Spinal cord (tissue), 10 donors: ENCODE data around the gene SEC14L2. TPM values are rescaled to one million over a fixed set of nuclear protein-coding genes. Genes with fewer than 3 reads are reported as not detected.

Experiments
- DNase-seq, 6 donors: peaks; one replicate each; pipeline versions ENCODE4 v3.0.0 to v3.0.0-alpha.2; 2013 to 2015; ENCODE audit warnings: low spot score in 6 of 6, low read depth in 4 of 6
- H3K27ac ChIP-seq: one replicate; pipeline ENCODE4 v1.5.1; 2013; ENCODE audit warnings: low read depth, low read length, control low read depth
- H3K27me3 ChIP-seq: one replicate; pipeline ENCODE4 v1.6.1; 2013; ENCODE audit warnings: low read length; ENCODE audit not compliant: control insufficient read depth, insufficient read depth
- H3K36me3 ChIP-seq: one replicate; pipeline ENCODE4 v1.6.1; 2013; ENCODE audit warnings: low read length; ENCODE audit not compliant: control insufficient read depth, insufficient read depth
- H3K4me1 ChIP-seq: one replicate; pipeline ENCODE4 v1.6.1; 2013; ENCODE audit warnings: low read length; ENCODE audit not compliant: control insufficient read depth, insufficient read depth
- H3K4me3 ChIP-seq: one replicate; pipeline ENCODE4 v1.5.1; 2013; ENCODE audit warnings: low read depth, low read length, control low read depth
- H3K9me3 ChIP-seq: one replicate; pipeline ENCODE4 v1.6.1; 2013; ENCODE audit warnings: low read length; ENCODE audit not compliant: control insufficient read depth, insufficient read depth
- WGBS: methylation state at CpG from one replicate; pipeline ENCODE4 v1.1.5; 2013; ENCODE audit warnings: missing lambda C conversion rate; ENCODE audit not compliant: insufficient coverage; 5-methylcytosine and 5-hydroxymethylcytosine counted together
- polyA plus RNA-seq, 2 donors: library from polyadenylated mRNA; unstranded; fragments of 120-200 nt; gene quantifications; one replicate each; pipeline ENCODE4 v1.2.1, GENCODE V29; 2013; ENCODE audit not compliant: insufficient read length in 2 of 2
- total RNA-seq, 2 donors: library from RNA; depleted of rRNA in 1 of 2; stranded (reverse); fragments of 120-200 nt in 1 of 2; fragments of >200 nt in 1 of 2; gene quantifications; one replicate each; pipeline versions ENCODE4 v1.2.3 to v1.2.4, GENCODE V29; 2013 to 2014
- donor health status: healthy.

SEC14L2 gene
- total and polyA plus RNA-seq, 4 donors = 11.2 to 22.3 (median 17.9) TPM

DNA sequence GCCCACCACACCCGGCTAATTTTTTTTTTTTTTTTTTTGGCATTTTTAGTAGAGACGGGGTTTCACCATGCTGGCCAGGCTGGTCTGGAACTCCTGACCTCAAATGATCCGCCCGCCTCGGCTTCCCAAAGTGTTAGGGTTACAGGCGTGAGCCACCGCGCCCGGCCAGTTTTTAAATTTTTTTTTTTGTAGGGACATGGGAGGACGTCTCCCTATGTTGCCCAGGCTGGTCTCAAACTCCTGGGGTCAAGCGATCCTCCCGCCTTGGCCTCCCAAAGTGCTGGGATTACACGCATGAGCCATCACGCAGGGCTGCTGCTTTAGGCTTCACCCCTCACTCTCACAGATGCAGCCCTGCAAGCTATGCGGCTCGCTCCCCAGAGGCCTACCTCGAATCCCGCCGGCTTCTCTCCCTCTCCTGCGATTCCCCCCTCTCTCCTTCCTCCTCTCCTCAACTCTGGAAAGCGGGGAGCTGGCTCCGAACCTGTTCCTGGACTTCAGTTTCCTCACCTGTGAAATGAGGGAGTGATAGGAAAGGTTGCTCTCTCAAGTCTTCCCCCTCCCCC lies 39.1 kb upstream of the SEC14L2 start:
- no peak for DNase-seq
- no peaks in the 10 kb centered on the region for H3K27me3 ChIP-seq
- H3K4me1 ChIP-seq = peaks cover 26% of the 10 kb centered on the region
- no peak overlapping the region for H3K4me3 ChIP-seq
- WGBS = 42% methylated on average over 8 of the region's 22 CpGs
- H3K36me3 ChIP-seq = peaks cover 20% of the 10 kb centered on the region
- H3K9me3 ChIP-seq = no peaks in the 10 kb centered on the region
- H3K27ac ChIP-seq = no peak overlapping the region

DNA sequence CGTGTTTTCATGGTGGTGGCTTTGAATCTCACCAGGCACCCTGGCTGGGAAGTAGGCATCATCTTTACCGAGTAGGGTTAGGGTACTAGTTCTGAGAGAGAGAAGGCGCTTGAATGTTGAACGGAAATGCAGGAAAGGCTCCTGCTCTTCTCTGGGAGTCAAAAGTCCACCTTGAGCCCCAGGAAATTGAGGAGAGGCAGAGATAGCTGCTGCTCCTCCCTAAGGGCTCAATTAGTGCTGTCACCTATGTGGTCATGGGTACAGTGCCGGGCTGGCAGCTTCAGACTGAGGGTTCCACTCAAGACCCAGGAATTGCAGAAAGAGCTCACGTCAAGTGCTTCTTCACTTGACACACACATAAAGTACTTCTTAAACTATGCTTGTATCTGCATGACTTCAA lies 38.3 kb upstream of the SEC14L2 start:
- Histone ChIP-seq H3K27me3 (no peaks in the 10 kb centered on the region), H3K4me3 (no peak overlapping the region), H3K4me1 (peaks cover 26% of the 10 kb centered on the region), H3K36me3 (peaks cover 21% of the 10 kb centered on the region), H3K9me3 (no peaks in the 10 kb centered on the region), H3K27ac (no peak overlapping the region)
- 85% methylated on average over 6 of the region's 6 CpGs for WGBS
- DNase-seq = no peak

DNA sequence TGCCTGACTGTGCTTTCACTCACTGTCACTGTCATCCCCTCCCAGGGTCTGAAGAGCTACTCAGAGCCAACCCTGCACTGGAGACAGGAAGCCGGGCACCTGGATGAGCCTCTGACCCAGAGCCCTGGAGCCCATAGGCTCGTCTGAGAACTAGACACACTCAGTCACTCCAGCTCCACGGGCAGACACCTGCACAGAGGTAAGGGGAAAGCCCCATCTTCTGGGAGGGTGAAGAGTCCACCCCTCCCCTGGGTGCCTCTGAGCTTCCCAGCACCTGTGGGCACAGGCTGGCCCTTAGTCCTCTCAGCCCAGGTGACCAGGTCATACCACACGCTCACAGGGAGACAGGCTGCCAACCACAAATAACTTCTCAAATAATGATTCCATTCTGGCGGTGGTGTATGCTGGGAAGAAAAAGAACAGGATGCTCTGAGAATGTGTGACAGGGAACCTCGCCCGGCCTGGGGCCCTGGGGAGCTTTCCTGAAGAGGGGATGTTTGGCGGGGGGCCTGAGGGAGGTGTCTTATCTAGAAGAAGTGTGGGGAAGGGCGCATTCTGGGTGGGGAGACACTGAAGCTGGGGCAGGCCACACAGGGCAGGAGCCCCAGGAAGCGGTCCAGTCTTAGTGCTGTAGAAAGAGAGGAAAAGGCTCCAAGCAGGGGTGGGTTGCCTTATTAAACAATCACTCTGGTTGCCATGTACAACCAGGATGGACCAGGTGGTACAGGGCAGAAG lies 34.7 kb upstream of the SEC14L2 start:
- Histone ChIP-seq H3K27ac (no peak overlapping the region), H3K9me3 (no peaks in the 10 kb centered on the region), H3K4me1 (peaks cover 9% of the 10 kb centered on the region), H3K27me3 (no peaks in the 10 kb centered on the region), H3K4me3 (no peak overlapping the region), H3K36me3 (peaks cover 37% of the 10 kb centered on the region)
- no peak for DNase-seq
- WGBS = 81% methylated on average over 8 of the region's 10 CpGs

DNA sequence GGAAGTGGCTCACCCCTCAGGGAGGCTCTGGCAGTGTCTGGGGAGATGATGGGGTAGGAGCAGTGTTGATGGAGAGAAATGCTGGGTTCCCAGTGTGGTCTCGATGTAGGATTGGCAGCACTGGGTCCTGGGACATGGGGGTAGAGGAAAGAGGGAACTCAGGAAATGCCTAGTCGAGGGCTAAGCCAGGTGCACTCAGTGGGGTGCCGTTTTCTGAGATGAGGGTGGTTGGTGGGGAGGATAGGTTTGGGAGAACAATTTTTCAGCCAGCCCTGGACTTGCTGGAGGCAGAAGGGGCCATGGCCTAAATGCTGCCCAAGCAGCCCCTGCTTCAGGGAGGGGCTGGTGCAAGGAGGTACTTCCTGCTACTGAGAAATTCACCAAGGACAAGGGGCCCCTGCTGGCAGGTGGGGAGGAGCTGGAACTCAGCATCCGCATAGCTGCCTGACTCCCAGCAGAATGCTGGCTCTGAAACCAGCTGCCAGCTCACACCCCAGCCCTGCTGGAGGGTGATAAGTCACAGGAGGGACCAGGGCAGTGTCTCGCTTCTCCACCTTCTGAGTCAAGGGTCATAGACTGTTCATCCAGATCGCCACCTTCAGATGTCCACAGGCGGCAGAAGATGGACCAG lies 34.1 kb upstream of the SEC14L2 start:
- no peak overlapping the region for H3K27ac ChIP-seq

DNA sequence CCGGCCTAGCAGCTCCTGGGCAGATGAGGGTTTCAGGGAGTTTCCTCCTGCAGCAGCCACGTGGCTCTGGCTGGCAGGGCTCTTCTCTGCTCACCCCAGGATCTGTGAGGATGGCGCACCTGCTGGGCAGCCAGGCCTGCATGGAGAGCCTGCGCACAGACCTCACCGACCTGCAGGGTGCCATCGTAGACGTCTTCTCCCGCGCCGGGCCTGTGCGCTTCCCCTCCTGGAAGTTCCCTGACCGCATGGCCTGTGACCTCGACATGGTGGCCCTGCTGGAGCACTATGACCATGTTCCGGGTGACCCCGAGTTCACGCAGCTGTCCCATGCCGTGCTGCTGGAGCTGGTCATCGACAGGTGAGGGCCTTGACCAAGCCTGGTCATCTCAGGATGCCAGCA lies 30.9 kb upstream of the SEC14L2 start:
- no peak overlapping the region for H3K4me3 ChIP-seq
- H3K27ac ChIP-seq = no peak overlapping the region
- DNase-seq = no peak
- H3K27me3 ChIP-seq = no peaks in the 10 kb centered on the region
- H3K4me1 ChIP-seq = no peaks in the 10 kb centered on the region
- peaks cover 59% of the 10 kb centered on the region for H3K36me3 ChIP-seq
- no peaks in the 10 kb centered on the region for H3K9me3 ChIP-seq
- 90% methylated on average over 18 of the region's 18 CpGs for WGBS

More for the DNA sequence above, 34.1 kb upstream of the SEC14L2 start:
- Histone ChIP-seq H3K4me1 (peaks cover 3% of the 10 kb centered on the region), H3K27me3 (no peaks in the 10 kb centered on the region), H3K9me3 (no peaks in the 10 kb centered on the region), H3K4me3 (no peak overlapping the region), H3K36me3 (peaks cover 37% of the 10 kb centered on the region)
- 64% methylated on average over 7 of the region's 7 CpGs for WGBS
- no peak for DNase-seq

DNA sequence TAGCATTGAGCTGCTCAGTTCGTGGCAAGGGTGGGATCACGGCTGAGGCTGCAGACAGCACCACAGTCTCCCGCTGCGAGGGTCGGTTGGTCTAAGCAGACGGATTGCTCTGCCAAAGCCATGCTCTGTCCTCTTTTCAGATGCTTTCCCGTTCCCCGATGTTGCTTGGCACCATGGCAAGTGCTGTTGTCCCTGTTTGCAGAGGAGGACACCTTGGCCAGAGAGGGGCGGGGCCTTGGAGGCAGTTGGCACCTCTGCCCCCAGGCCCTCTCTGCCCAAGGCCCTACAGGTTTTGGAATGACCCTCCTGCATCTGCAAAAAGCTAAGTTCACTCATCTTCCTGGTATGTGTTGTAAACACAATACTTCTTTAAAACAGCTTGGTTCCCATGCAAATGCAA lies 28.4 kb upstream of the SEC14L2 start:
- no peak overlapping the region for H3K27ac ChIP-seq
- DNase-seq = no peak
- 84% methylated on average over 9 of the region's 9 CpGs for WGBS
- peaks cover 59% of the 10 kb centered on the region for H3K36me3 ChIP-seq
- no peaks in the 10 kb centered on the region for H3K9me3 ChIP-seq
- H3K4me1 ChIP-seq = peaks cover 4% of the 10 kb centered on the region
- H3K27me3 ChIP-seq = no peaks in the 10 kb centered on the region
- H3K4me3 ChIP-seq = no peak overlapping the region

DNA sequence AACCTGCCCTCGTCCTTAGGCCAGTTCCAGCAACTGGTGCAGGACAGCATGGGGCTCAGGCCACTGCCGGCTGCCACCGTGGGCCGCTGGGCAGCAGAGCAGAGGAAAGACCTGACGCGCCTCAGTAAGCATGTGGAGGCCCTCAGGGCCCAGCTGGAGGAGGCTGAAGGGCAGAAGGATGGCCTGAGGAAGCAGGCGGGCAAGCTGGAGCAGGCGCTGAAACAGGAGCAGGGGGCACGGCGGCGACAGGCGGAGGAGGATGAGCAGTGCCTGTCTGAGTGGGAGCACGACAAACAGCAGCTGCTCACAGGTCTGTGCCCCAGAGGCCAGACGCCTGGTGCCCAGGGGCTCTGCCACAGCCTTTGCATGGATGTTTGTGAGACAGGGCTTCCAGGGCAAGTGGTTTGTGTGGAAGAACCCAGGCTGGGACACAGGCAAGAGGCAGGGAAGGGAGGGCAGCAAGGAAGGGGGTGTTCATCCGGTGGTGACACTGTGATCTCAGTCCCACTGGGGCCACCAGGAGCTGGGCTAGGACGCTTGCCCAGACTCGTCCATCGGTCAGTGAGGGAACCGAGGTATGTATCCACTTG lies 26.1 kb upstream of the SEC14L2 start:
- H3K4me1 ChIP-seq = peaks cover 17% of the 10 kb centered on the region
- H3K9me3 ChIP-seq = no peaks in the 10 kb centered on the region
- no peak for DNase-seq
- WGBS = 88% methylated on average over 19 of the region's 19 CpGs
- no peak overlapping the region for H3K27ac ChIP-seq
- no peaks in the 10 kb centered on the region for H3K27me3 ChIP-seq
- H3K36me3 ChIP-seq = peaks cover 63% of the 10 kb centered on the region
- H3K4me3 ChIP-seq = no peak overlapping the region

DNA sequence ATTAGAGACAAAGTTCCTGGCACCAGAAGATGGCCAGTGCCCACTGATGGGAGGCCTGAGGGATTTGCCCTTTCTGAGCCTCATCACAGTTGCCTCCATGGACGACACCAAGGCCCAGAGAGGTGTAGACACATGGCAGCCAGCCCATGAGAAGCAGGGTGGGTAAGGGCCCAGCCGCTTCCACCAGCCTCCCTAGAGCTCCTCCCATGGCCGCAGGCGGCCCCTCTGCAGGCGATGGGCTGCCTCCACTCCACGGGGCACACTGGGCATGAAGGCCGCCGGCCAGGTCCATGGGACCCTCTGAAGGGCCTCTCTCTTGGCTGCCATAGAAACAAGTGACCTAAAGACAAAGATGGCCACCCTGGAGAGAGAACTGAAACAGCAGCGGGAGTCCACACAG lies 25.5 kb upstream of the SEC14L2 start:
- H3K27me3 ChIP-seq = no peaks in the 10 kb centered on the region
- H3K4me1 ChIP-seq = peaks cover 17% of the 10 kb centered on the region
- H3K9me3 ChIP-seq = no peaks in the 10 kb centered on the region
- H3K36me3 ChIP-seq = peaks cover 63% of the 10 kb centered on the region
- no peak overlapping the region for H3K27ac ChIP-seq
- 86% methylated on average over 9 of the region's 9 CpGs for WGBS
- H3K4me3 ChIP-seq = no peak overlapping the region
- no peak for DNase-seq

DNA sequence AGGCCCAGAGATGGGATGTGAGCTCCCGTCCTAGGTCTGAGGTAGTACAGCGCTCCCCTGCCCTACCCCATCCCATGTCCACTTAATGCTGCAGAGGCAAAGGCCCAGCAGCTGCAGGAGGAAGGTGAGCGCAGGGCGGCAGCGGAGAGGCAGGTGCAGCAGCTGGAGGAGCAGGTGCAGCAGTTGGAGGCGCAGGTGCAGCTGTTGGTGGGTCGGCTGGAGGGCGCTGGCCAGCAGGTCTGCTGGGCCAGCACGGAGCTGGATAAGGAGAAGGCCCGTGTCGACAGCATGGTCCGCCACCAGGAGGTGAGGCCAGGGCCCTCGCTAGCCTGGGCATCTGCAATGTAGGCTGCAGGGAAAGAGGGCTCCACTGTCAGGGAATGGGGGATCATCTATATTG lies 24.8 kb upstream of the SEC14L2 start:
- Histone ChIP-seq H3K4me1 (peaks cover 17% of the 10 kb centered on the region), H3K9me3 (no peaks in the 10 kb centered on the region), H3K27me3 (no peaks in the 10 kb centered on the region), H3K36me3 (peaks cover 68% of the 10 kb centered on the region), H3K27ac (no peak overlapping the region), H3K4me3 (no peak overlapping the region)
- no peak for DNase-seq
- 87% methylated on average over 12 of the region's 13 CpGs for WGBS
